ENCODE data around the gene IQSEC2. TPM values are rescaled to one million over a fixed set of nuclear protein-coding genes. Genes with fewer than 3 reads are reported as not detected.

Gene IQSEC2
- polyA plus RNA-seq, 1 experiment = 13.5 TPM

DNA sequence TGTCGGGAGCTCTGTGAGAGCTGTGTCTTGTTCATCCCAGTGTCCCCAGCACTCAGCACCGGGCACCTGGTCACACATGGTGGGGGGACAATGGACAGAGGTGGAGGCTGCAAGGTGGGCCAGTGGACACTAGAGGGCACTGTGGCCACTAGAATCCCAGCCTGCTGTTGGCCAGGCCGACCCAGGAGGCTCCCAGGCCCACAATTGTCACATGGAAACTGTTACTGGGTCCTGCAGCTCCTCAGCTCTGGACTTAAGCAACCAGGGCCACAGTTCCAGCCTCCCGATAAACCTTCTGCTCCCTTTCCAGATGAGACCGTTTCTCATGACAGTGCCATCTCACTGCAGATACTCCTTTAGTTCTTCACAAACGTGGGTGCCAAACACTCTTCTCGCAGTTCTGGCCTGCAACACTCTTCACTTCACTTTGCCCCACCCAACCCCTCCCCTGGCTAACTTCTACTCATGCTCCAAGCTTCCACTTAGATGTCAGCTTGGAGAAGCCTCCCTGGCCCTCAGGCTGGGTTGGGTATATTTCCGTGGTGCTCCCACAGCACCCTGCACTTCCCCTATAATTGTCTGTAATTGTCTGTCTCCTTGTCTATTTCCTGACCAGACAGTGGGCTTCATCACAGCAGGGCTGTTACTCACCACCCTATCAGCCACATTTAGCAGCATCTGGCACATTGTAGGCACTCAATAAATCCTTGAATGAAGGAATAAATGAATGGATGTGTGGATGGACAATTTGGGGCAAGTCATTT is 3.5 kb upstream of the IQSEC2 start:
- Histone ChIP-seq H3K4me3 (ENCODE audit: low read depth, low read length) (no peak overlapping the region), H3K36me3 (ENCODE audit: control insufficient read depth, insufficient read depth, low read length) (no peaks in the 10 kb centered on the region), H3K27me3 (ENCODE audit: control insufficient read depth, insufficient read depth, low read length) (no peaks in the 10 kb centered on the region)
- ChIA-PET CTCF (interaction anchor here (0.9 to 4.1 kb wide), 12 partner anchors 11 to 217 kb away, joined by 3 to 18 read pairs (median 6); no protein-coding TSS in a partner anchor), POLR2A (no interaction called here)
- TF ChIP-seq, protein P1, sequence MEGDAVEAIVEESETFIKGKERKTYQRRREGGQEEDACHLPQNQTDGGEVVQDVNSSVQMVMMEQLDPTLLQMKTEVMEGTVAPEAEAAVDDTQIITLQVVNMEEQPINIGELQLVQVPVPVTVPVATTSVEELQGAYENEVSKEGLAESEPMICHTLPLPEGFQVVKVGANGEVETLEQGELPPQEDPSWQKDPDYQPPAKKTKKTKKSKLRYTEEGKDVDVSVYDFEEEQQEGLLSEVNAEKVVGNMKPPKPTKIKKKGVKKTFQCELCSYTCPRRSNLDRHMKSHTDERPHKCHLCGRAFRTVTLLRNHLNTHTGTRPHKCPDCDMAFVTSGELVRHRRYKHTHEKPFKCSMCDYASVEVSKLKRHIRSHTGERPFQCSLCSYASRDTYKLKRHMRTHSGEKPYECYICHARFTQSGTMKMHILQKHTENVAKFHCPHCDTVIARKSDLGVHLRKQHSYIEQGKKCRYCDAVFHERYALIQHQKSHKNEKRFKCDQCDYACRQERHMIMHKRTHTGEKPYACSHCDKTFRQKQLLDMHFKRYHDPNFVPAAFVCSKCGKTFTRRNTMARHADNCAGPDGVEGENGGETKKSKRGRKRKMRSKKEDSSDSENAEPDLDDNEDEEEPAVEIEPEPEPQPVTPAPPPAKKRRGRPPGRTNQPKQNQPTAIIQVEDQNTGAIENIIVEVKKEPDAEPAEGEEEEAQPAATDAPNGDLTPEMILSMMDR (IDR thresholded peaks at IDR 0.05; ENCODE audit: insufficient read depth, low read depth, low read length) = peak; percentile 77
- no peak for DNase-seq (ENCODE audit: low read depth)

DNA sequence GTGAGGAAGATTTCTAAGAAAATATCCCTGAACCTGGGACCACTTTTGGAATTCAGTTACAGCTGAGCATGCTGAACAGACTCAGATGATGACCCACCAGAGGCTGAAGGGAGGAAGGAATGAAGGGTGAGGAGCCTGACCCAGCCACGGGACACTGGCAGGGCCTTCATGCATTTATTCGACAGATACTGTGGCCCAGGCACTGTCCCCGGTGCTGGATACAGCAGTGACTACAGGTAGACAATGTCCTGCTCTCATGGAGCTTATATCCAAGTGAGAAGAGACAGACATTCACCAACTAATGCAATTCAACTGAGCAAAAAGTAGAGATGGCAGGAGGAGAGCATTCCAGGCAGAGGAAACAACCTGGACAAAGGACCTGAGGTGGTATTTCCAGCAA is 2.2 kb upstream of the IQSEC2 start:
- Histone ChIP-seq H3K36me3 (ENCODE audit: control insufficient read depth, insufficient read depth, low read length) (no peaks in the 10 kb centered on the region), H3K27me3 (ENCODE audit: control insufficient read depth, insufficient read depth, low read length) (no peaks in the 10 kb centered on the region), H3K4me3 (ENCODE audit: low read depth, low read length) (no peak overlapping the region)
- TF ChIP-seq, protein P1 (IDR thresholded peaks at IDR 0.05; ENCODE audit: insufficient read depth, low read depth, low read length) = no peak
- ChIA-PET CTCF (interaction anchor here (0.9 to 2.7 kb wide), 12 partner anchors 21 to 218 kb away, joined by 3 to 8 read pairs (median 4); no protein-coding TSS in a partner anchor), POLR2A (no interaction called here)
- no peak for DNase-seq (ENCODE audit: low read depth)

DNA sequence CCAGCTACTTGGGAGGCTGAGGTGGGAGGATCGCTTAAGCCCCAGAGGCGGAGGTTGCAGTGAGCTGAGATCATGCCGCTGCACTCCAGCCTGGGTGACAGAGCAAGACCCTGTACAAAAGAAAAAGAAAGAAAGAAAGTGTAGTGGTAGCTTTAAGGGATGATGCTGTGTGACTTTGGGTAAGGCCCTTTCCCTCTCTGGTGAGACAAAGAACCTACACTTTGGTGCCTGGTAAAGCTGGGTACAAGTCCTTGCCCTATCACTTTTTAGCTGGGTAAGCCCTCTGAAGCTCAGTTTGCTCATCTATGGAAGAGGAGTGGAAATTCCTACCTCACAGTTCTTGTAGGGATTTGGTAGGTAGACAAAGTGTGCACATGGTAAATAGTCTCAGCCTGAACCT is 1.7 kb upstream of the IQSEC2 start:
- ChIA-PET CTCF (interaction anchor here (0.8 to 2.7 kb wide), 7 partner anchors 11 to 199 kb away, joined by 3 to 8 read pairs (median 4); no protein-coding TSS in a partner anchor), POLR2A (no interaction called here)

DNA sequence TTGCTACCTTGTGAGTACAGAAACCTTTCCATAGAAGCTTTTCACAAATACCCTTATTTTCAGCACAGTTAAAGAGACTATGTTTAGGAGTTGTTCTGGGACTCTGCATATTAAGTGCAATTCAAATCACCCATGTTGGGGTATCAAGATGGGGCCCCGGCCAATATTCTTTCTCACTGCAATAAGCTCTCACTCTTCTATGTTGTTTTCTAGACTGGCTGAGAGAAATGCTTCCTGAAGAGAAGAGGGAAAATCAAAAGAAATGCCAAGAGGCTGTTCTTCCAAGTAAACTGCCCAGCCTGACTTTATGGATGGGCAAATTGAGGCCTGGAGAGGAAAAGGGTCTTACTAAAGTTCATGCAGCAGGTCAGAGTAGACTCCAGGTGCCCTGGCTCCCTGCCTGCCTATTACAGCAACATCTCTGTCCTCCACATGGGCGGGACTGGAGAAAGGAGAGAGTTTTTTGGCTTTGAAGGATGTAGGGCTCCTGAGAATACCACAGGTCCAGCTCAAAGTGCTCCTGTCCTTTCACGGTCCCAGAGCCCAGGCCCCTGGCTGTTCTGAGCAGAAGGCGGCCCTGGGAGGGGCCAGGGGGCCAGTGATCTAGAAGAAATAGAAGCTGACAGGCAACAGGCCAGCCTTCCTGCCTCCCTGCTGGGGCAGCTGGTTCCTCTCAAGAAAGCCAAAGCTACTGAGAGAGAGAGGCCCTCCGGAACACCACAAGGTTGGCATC is 745 bp upstream of the IQSEC2 start:
- TF ChIP-seq, protein P1 (IDR thresholded peaks at IDR 0.05; ENCODE audit: insufficient read depth, low read depth, low read length) = no peak
- no peak for DNase-seq (ENCODE audit: low read depth)
- ChIA-PET CTCF (interaction anchor here (0.6 to 1.8 kb wide), 8 partner anchors 12 to 200 kb away, joined by 3 to 7 read pairs (median 4); no protein-coding TSS in a partner anchor), POLR2A (no interaction called here)
- Histone ChIP-seq H3K36me3 (ENCODE audit: control insufficient read depth, insufficient read depth, low read length) (no peaks in the 10 kb centered on the region), H3K27me3 (ENCODE audit: control insufficient read depth, insufficient read depth, low read length) (no peaks in the 10 kb centered on the region), H3K4me3 (ENCODE audit: low read depth, low read length) (no peak overlapping the region)

More for the DNA sequence above, 1.7 kb upstream of the IQSEC2 start:
- H3K27me3 ChIP-seq (ENCODE audit: control insufficient read depth, insufficient read depth, low read length) = no peaks in the 10 kb centered on the region
- TF ChIP-seq, protein P1 (IDR thresholded peaks at IDR 0.05; ENCODE audit: insufficient read depth, low read depth, low read length) = no peak
- no peak for DNase-seq (ENCODE audit: low read depth)
- no peak overlapping the region for H3K4me3 ChIP-seq (ENCODE audit: low read depth, low read length)
- no peaks in the 10 kb centered on the region for H3K36me3 ChIP-seq (ENCODE audit: control insufficient read depth, insufficient read depth, low read length)
